HG03159 (cell line): ENCODE results near the gene SPINDOC.
A peak's percentile ranks its signal among the peaks of the same experiment; 100 is the strongest.
"Not testable (repeated sequence)": the region's sequence is repeated elsewhere in the genome, so short reads cannot be mapped to it uniquely, and the experiment has no call there.

Experiments
- ATAC-seq: cut with Tn5 transposase; IDR thresholded peaks from one replicate; pipeline ENCODE4 v1.9.1; 2021; ENCODE audit warnings: mild to moderate bottlenecking, moderate library complexity; ENCODE audit not compliant: unreplicated experiment

Gene SPINDOC

GRCh38 chr11:63783925-63784592, 29.2 kb upstream of the SPINDOC start:
- no peak for ATAC-seq

DNA sequence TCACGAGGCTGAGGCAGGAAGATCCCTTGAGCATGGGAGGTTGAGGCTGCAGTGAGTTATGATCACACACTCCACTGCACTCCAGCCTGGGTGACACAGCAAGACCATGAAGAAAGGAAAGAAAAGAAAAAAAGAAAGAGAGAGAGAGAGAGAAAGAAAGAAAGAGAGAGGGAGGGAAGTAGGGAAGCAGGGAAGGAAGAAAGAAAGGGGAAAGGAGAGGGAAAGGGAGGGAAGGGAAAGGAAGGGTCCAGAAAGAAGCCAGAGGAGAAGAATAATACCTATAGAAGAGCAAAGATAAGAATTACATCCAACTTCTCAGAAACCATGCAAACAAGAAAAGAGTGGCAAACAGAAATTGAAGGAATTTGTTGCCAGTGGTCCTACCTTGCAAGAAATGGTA, 27.4 kb upstream of the SPINDOC start:
- ATAC-seq, result no peak

DNA sequence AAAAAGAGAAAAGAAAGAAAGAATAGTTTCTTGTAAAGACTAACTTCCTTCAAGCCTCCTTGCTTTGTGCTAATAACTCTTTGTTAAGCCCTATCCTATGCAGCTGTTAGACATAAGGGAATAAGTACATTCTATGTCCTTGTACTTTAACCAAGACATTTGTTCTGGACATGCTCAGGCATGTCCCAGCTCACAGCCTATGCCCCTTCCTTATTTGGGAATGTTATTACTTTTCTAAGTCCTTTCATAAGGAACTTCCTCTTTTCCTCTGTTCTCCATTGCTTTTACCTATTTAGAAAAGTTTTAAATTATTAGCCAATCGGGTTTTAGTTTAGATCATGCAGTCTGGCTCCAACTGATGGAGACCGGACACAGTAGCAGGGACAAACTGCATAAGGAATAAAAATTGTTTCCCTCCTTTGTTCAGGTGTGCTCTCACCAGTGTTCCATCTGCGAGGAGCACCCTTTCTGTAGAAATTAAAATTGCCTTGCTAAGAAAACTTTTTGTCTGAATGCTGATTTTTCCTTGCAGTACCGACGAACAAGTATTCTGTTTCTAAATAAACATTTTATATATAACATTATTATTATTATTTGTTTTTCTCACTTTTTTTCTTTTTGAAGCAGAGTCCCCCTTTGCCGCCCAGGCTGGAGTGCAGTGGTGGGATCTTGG, 21.6 kb upstream of the SPINDOC start:
- no peak for ATAC-seq

DNA sequence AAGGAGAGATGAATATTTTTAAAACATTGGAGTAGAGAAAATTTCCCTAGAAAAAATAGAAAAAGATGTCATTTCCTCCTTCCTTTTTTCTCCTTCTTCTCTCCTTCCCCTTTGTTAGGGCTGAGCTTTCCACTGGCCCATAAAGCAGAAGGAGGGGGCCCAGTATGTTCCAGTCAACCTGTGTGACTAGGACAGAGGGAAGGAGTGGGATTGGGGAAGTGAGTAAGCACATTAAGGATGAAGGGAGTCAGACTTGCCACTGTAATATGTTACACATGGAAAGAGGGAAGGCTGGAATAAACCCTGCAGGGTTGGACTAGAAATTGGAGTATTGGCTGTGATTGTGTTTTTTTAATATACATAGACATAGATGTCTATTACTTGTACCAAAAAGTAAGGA, 20.1 kb upstream of the SPINDOC start:
- no peak for ATAC-seq

DNA sequence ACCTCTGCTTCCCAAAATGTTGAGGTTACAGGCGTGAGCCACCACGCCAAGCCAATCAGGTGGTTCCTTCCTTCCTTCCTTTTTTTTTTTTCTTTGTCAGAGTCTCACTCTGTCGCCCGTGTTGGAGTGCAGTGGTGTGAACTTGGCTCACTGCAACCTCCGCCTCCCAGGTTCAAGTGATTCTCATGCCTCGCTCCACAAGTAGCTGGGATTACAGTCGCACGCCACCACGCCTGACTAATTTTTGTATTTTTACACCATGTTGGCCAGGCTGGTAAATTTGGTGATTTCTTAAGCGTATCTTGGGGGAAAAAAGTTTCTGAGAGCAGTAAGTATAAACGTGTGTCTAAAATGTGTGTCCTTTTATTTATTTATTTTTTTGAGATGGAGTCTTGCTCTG, 18.2 kb upstream of the SPINDOC start:
- ATAC-seq, result no peak

DNA sequence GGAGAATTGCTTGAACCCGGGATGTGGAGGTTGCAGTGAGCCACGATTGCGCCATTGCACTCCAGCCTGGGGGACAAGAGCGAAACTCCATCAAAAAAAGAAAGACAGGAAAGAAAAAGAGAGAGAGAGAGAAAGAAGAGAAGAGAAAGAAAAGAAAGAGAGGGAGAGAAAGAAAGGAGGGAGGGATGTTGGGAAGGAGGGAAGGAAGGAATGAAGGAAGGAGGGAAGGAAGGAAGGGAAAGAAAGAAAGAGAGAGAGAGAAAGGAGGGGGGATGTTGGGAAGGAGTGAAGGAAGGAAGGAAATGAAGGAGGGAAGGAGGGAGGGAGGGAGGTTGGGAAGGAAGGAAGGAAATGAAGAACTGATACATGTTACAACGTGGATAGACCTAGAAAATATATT, 12.3 kb upstream of the SPINDOC start:
- no peak for ATAC-seq

DNA sequence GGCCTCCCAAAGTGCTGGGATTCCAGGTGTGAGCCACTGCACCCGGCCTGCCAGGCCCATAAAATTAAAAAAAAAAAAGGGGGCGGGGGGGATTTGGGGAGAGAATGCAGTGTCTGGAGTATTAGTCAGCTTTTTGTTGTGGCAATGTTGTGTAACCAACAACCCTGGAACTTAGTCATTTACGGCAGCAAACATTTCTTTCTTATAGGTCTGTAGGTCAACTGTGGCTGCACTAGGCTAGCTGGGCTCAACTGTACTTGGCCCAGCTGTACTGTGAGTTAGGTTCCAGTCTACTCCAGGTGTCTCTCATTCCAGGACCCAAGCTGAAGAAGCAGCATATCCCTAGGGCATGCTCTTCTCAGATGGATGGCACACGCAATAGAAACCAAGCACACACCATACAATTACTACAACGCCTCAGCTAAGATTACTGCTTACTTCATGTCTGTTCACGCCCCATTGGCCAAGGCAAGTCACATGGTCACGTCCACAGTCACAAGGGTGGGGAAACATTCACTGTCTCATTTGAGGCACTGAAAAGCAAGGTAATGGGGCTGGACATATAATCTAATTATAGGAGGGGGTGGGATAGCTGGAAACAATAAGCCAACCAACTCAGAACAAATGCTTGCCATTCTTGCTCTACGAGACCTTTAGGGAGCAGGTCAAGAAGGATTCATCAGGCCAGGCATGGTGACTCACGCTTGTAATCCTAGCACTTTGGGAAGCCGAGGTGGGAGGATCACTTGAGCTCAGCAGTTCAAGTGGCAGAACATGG, 10.4 kb upstream of the SPINDOC start:
- no peak for ATAC-seq

- ATAC-seq, result no peak
Observed at GRCh38 chr11:63804259-63804658, 9.0 kb upstream of the SPINDOC start.

DNA sequence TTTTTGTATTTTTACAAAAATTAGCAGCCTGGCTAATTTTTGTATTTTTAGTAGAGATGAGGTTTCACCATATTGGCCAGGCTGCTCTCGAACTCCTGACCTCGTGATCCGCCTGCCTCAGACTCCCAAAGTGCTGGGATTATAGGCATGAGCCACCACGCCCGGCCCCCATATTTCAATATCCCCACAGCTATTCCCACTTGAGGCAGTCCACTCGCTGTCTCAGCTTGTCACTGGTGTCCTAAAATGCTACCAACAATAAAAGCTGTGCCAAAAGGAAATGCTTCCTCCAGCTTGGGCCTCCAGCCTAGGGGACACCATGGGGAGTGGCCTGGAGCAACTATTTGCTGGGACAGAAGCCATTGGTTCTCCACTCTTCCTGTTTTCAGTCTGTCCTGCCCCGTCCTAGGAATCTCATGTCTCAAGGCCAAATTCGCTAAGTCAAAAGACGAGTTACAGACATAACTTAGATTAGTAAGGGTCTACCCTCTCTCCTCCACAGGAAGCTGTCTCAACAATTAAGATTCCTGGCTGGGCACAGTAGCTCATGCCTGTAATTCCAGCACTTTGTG, 7.3 kb upstream of the SPINDOC start:
- ATAC-seq, result no peak

- not testable (repeated sequence) for ATAC-seq
Observed at GRCh38 chr11:63810383-63810782, 2.9 kb upstream of the SPINDOC start.

DNA sequence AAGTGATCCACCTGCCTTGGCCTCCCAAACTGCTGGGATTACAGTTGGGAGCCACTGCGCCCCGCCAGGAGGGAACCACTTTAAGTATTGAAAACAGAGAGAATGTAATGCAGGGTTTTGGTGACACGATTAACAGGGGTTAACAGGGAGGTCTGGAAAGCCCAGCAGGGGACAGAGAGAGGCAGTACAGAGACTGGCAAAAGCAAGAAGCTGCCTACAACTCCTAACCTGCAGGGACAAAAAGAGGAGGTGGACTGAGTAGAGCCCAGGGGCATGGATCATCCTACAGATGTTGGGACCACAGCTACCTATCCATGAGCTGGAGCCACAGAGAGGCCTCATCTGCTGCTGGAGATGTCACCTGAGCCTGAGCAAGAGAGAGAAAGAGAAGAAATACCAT, 1.7 kb upstream of the SPINDOC start:
- no peak for ATAC-seq

- ATAC-seq, result peak; percentile 47
Observed at GRCh38 chr11:63813563-63814382, 517 bp downstream of the SPINDOC start.

- no peak for ATAC-seq
Observed at GRCh38 chr11:63814383-63814736, 1.1 kb downstream of the SPINDOC start.

DNA sequence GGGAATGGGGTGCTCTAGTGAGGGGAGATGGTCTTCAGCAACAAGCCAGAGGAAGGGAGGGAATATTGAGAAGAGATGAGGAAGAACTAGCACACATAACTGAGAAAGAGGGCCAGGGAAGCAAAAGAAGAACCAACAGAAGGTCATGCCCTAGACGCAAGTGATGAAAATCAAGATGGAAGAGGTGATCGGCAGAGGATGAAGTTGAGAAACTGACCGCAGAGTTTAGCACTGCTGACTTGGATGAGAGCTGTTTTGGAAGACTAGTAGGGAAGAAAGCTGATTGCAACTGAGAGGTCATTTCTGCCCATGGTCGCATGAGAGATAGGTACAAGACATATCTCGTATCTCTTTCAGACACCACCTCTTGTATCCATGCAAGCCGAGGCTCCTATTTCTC, 2.9 kb downstream of the SPINDOC start:
- no peak for ATAC-seq

- no peak for ATAC-seq
Observed at GRCh38 chr11:63816732-63817131, 3.5 kb downstream of the SPINDOC start.

- no peak for ATAC-seq
Observed at GRCh38 chr11:63817758-63818498, 4.7 kb downstream of the SPINDOC start.

- ATAC-seq, result no peak
Observed at GRCh38 chr11:63818609-63819008, 5.4 kb downstream of the SPINDOC start.

- ATAC-seq, result no peak
Observed at GRCh38 chr11:63821411-63821810, 8.2 kb downstream of the SPINDOC start.

DNA sequence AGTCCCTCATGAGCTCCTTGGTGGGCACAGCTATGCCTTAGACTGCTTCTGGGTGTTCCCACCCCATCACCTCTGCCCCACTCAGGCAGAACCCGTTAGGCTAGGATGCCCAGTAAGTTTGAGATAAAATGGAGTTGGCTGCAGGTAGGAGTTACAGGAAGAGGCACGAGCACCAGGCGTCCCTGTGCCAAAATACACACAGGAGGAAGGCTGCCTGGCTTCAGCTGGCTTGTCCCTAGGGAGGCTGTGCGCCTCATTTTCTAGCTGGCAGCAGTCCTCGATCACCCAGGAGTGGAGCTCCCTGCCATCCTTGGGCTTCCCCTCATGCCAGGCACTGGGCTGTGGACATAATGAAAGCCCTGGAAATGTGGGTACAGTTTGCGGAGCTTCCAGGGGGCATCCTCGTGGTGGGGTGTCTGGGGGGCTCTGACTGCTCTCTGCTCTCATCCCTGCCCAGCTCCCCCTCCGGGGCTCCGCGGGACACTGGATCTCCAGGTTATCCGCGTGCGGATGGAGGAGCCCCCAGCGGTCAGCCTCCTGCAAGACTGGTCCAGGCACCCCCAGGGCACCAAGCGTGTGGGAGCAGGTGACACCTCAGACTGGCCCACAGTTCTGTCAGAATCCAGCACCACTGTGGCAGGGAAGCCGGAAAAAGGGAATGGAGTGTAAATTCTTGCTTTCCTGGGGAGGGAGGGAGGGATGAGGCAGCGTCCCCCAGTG, 13.4 kb downstream of the SPINDOC start:
- no peak for ATAC-seq
